SW 1271 (cell line): ENCODE measurements around the gene AP4S1.
"Not testable (repeated sequence)": the region's sequence is repeated elsewhere in the genome, so short reads cannot be mapped to it uniquely, and the experiment has no call there.

Experiments used
- DNase-seq, 2 experiments: peaks; one replicate each; lab custom pipeline; 2025; lab: John Stamatoyannopoulos, UW

Gene AP4S1

DNA sequence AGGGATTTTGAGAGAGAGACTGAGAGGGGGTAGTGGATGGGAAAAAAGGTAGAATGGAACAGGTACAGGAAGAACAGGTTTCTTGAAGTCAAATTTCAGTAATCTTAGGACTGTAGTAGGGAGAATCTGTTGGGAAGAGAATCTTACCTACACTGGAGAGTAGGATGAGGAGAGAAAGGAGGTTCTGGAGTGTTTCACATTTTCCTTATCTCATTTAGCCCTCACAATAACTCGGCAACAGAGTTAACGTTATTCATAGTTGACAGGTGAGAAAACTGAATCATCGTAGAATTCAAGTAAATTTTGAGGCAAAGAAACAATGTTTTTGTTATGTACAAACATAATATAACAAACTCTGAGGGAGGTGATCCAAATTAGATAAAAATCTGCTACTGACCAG is 17.9 kb downstream of the AP4S1 start:
- no peak for DNase-seq

DNA sequence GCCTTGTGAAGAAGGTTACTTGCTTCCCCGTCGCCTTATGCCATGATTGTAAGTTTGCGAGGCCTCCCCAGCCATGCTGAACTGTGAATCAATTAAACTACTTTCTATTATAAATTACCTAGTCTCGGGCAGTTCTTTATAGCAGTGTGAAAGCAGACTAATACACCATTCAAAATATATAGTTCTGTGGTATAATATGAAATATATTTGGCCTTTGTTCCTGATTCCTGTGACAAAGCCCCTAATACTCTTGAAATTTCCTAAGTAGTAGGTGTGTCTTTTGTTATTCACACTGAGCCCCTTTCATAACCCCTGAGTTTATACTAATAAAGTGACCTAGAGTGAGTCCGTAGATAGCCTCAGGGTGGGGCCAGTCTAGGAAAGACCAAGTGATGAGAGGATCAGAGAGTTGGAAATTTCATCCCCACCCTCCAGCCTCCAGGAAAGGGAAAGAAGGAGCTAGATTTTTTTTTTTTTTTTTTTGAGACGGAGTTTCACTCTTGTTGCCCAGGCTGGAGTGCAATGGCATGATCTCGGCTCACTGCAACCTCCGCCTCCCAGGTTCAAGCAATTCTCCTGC is 20.1 kb downstream of the AP4S1 start:
- DNase-seq: no peak

DNA sequence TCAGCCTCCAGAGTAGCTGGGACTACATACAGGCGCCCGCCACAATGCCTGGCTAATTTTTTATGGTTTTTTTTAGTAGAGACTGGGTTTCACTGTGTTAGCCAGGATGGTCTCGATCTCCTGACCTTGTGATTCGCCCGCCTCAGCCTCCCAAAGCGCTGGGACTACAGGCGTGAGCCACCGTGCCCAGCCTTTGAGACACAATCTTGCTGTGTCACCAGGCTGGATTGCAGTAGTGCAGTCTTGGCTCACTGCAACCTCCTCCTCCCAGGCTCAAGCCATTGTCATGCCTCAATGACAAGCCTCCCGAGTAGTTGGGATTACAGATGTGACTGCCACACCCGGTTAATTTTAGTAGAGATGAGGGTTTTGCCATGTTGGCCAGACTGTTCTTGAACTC is 22.1 kb downstream of the AP4S1 start:
- DNase-seq: no peak

DNA sequence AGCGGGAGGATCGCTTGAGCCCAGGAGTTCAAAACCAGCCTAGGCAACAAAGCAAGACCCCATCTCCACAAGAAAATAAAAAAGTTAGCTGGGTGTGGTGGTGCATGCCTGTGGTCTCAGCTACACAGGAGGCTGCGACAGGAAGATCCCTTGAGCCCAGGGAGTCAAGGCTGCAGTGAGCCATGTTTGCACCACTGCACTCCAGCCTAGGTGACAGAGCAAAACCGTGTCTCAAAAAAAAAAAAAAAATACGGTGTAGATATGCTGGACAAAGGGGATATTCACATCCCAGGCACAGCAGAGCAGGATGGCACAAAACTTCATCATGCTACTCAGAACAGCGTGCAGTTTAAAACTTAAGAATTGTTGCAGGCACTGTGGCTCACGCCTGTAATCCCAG is 25.6 kb downstream of the AP4S1 start:
- no peak for DNase-seq

DNA sequence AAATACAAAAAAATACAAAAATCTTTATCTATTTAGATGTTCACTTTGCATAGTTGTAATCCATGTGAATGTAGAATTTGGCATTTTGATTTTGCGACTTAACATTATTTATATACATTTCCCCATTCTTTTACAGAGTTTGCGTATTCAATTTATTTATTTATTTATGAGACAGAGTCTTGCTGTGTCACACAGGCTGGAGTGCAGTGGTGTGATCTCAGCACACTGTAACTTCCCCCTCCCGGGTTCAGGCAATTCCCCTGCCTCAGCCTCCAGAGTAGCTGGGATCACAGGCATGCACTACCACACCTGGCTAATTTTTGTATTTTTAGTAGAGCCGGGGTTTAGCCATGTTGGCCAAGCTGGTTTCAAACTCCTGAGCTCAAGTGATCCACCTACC is 26.1 kb downstream of the AP4S1 start:
- no peak for DNase-seq

DNA sequence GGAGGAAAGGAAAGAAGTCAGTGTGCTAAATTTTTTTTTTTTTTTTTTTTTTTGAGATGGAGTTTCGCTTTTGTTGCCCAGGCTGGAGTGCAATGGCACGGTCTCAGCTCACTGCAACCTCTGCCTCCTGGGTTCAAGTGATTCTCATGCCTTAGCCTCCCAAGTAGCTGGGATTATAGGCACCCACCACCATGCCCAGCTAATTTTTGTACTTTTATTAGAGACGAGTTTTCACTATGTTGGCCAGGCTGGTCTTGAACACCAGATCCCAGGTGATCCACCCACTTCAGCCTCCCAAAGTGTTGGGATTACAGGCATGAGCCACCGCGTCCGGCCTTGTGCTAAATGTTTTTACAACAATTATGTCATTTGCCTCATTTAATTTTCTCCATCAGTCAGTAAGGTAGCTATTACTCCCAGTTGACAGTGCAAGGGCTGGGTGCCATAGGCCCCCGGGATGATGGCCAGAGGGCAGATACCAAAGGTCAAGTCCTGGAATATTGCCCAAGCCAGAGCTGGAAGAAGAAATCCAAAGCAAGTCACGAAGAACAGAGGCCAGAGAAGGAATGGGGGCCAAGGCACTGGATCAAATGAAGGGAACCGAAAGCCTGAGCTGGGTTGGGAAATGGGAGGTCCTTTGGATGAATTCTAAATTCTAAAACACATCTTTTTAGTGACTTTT is 27.6 kb downstream of the AP4S1 start:
- DNase-seq: not testable (repeated sequence)

DNA sequence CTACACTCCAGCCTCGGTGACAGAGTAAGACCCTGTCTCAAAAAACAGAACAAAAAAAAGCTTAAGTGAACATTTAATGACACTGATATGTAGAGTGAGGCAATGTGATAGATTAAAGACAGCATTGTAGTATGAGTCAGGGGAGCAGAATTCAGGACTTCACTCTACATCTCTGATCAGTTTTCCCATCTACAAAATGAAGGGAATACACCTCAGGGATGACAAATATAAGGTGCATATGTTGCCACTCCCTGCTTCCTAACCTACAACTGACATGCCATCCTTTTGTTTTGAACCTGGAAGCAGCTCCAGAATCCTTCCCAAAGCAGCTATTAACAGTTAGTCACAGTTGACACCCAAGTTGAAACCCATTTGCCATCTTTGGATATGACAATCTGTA is 31.6 kb downstream of the AP4S1 start:
- no peak for DNase-seq

DNA sequence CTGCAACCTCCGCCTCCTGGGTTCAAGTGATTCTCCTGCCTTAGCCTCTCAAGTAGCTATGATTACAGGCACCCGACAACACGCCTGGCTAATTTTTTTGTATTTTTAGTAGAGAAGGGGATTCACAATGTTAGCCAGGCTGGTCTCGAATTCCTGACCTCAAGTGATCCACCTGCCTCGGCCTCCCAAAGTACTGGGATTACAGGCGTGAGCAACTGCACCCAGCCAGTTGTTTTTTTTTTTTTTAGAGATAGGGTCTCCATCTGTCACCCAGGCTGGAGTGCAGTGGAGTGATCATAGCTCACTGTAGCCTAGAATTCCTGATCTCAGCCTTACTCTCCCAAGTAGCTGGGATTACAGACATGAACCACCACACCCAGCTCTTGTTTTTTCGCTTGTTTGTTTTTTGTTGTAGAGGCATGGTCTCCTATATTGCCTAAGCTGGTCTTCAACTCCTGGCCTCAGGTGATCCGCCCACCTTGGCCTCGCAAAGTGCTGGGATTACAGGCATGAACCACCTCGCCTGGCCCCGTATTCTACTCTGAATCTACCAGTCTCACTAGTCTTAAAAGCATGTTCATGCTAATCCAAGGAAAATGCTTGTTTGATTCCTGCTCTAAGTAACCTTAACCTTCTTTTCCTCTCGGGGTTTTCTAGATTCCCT is 32.4 kb downstream of the AP4S1 start:
- DNase-seq: no peak

DNA sequence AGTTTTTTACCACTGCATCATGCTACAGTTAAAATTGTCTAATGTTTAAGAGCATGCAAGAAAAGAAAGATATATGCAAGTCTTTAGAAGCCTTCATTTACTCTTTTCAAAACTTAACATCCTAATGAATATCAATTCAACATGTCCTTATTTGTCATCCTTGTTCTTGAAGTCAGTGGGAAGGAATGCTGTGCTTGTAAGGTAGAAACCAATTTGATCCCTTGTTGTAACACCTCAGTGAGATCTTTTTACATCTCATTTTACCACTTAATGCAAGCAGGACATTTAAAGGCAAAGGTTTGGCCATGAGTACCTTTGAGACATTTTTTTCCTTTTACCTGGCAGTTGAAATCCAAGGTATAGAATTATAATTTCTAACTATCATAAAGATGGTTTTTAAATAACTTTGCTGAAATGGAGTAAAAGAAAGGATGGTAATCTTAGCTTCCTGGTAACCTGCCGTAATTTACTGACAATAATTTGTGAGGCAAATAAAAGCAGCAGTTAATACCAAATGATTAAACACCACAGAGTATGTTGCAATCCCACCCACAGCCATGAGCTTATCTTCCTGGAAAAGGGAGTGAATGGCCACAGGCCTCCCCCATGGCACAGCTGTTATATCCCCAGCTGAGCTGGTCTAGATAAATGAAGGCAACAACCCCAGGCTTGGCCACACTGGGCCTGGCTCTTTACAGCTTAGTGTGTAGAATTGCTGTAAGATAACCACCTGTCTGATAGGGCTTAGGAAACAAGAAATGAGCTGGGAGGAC is 33.9 kb downstream of the AP4S1 start:
- DNase-seq: no peak

DNA sequence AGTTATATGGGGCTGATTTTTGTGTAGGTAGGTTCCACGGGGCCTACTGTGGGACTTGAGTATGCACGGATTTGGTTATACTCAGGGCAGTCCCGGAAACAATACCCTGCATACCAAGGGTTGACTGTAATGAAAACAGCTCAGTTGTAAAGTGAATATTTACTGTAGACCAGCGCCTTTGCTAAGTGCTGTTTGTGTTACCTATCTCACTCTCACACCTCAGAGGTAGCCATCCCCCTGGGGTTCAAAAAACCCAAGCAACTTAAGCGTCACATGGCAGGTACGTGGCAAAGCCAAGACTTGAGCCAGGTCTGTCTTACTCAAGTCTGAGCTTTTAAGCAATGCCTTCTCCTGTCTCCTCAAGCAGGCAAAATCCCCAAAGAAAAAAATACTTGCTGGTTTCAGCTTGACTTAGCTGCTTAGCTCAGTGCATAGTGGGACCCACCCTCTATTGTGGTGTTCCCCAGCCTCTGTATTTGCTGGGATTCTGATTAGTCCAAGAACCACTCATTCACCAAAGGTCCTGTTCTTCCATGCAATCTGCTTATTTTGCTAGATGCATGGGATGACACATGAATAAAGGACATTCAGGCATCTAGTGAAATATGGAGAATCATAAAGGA is 34.9 kb downstream of the AP4S1 start:
- DNase-seq: no peak

DNA sequence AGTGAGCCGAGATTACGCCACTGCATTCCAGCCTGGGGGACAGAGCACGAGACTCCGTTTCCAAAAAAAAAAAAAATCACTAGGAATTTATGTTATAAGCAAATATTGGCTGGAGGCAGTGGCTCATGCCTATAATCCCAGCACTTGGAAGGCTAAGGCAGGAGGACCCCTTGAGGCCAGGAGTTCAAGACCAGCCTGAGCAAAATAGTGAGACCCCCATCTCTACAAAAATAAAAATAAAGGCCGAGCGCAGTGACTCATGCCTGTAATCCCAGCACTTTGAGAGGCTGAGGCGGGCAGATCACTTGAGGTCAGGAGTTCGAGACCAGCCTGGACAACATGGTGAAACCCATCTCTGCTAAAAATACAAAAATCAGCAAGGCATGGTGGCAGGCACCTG is 37.5 kb downstream of the AP4S1 start:
- DNase-seq: not testable (repeated sequence)

DNA sequence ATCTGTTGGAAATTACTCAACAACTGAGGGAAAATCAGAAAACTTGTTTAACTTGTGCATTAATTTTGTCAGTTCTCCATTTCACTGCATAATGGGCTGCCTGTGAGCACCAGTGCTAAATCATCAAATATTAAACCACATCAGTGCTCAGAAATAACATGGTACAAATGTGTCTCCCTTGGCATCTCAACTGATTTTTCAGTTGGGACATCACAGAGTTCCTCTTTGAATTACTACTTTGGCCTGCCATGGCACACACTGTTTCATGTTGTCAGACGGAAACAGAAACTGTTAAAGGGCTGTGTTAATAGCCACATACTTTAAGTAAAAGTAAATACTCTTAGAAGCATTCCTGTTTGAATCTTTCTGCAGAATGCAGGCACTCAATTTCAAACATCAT is 42.8 kb downstream of the AP4S1 start:
- DNase-seq: no peak

DNA sequence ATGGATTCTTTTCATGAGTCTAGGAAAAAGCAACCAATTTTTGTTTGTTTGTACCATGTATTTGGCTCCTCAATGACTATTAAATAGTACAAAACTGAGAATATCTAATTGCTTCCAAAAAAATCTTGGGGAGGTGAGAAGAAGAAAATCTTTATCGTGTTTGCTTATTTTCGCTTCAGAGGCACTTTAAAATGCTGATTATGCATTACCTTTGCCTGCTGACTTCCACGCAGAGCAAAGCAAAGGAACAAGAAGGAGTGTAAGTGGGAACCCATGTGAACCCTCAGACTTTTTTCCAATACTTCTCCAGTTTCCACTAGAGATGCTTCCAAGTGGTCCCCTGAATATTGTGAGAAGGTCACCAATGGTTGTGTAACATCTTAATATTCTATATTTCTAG is 43.9 kb downstream of the AP4S1 start:
- DNase-seq: no peak

DNA sequence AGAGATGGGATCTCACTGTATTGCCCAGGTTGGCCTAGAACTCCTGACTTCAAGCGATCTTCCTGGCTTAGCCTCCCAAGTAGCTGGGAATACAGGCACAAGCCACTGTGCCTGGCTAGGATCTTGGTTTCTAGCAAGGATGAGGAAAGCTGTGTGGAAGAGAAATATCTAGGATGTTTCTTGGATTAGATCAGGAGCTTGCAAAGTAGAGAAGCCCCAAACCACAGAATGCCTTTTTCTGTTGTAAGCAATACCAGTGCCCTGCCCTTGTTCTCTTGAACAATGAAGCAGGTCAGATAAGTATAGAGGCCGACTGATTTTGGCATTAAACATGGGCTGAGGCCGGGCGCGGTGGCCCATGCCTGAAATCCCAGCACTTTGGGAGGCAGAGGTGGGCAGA is 45.0 kb downstream of the AP4S1 start:
- peak; percentile 51 to 68 for DNase-seq

DNA sequence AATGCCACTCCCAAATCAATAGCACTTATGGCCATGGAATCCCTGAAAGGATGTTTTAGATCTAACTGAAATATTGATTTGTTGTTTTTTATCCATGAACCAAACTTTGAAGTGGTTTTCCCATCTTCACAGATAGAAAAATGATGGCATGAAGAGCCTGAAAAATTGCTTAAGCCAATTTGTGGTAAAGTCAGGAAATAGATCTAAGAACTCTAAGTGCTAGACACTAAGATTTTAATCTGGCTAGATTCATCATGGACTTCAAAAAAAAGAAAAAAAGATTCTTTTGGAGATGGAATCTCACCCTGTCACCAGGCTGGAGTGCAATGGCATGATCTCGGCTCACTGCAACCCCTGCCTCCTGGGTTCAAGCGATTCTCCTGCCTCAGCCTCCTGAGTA is 45.7 kb downstream of the AP4S1 start:
- DNase-seq: no peak

DNA sequence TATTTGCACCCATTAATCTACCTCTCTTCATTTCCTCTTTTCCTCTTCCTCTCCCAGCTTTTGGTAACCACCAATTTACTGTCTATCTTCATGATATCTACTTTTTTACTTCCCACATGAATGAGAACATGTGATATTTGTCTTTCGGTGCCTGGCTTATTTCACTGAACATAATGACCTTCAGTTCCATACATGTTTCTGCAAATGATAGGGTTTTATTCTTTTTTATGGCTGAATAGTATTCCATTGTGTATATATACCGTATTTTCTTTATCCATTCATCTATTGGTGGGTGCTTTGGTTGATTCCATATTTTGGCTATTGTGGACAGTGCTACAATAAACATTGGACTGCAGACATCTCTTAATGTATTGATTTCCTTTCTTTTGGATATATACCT is 49.7 kb downstream of the AP4S1 start:
- DNase-seq: no peak

DNA sequence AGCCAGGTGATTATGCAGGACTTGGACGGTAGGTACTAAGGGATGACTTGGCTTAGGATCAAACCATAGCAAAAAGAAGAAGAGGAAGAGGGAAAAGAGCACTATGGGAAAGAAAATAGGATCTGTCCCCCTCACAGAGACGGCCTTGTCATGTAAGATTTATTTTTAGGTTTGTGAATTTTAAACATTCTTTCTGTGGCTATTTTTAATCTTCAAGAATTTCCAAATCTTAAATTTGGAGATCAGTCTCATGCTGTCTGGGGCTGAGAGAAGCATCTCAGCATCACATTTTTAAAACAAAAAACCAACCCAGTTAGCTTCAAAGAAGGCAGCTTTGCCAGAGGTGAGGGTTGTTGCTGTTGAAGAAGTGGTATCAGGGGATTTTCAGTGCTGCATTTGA is 53.3 kb downstream of the AP4S1 start:
- no peak for DNase-seq

DNA sequence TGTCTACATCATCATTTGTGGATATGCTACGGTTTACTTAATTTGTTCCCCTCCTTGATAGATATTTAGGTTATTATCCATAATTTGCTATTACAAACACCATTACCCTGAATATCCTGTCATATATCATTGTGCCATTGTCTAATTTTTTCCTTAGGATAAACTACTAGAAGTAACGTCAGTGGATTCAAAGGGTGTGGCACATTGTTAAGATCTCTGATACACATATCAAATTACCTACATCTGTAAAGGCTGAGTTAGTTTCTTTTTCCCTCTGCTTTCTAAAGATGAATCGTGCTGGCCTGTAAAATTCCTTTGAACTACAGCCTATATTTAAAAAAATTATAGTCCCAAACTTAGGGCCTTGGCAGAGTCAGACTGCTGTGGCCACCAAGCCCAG is 54.6 kb downstream of the AP4S1 start:
- DNase-seq: no peak

DNA sequence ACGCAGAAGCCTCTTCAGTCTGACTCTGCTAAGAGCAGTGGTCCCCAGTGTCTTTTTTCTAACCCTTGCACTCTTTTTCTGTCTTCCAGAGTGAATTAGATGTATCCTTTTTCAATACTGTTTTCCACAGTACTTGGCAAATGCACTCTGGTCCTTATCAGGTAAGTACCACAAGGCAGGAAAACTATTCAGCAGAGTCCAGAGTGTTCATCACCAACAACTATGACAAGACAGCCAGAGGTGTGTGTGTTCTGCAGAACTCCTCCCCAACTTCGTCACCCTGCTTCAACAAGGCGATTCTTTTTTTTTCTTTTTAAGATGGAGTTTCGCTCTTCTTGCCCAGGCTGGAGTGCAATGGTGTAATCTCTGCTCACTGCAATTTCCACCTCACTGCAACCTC is 55.0 kb downstream of the AP4S1 start:
- DNase-seq: no peak

DNA sequence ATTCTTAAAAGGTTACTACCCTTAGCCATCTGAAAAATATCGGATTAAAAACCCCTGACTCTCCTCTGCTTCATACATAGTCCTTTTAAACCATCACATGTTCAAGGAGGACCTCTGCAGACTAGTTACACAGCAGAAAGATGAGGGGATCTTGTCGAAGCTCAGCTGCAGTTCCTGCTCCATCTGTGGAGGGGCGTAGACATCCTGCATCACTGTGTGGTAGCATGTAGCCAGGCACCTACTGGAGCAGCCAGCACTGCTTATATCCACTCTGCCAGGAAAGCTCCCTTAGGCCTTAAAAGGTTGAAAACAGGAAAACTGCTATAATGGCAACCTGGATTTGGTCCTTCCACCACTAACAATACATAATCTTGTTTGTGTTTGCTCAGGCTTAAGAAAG is 58.3 kb downstream of the AP4S1 start:
- DNase-seq: no peak

DNA sequence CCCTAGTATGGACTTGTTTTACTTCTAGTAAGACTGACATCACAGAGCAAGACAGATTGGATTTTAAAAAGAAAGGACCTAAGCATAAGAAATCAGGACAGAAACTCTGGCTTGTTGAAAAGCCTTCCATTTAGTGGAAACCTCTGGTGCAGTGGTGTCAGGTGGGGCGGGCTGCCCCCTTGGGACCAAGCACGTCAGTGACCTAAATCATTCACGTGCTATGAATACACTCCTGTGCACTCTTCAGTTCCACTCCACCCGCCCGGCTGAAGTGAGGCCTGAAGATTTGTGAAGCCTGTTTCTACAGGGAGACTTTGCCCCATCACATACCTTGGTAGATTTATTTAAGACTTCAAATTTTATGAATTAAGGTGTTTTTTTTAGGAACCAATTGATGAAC is 58.9 kb downstream of the AP4S1 start:
- no peak for DNase-seq

DNA sequence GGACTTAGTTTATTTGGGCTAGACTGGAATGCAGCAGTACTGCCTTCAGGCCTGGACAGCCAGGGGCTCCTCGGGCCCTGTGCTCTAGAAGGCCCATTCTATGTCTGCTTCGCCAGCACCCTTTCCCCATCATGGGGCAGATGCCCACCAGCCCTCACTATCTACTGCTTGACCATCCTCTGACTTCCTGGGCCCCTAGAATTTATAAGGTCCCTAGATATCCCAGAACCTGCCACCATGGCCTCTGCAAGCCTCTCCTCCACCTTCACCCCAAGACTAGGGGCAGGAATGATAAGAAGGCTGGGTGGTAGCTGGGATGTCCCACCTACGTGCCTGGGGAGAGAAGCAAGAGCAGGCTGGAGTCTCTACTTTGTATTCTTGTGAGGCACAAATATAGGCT is 59.6 kb downstream of the AP4S1 start:
- no peak for DNase-seq

DNA sequence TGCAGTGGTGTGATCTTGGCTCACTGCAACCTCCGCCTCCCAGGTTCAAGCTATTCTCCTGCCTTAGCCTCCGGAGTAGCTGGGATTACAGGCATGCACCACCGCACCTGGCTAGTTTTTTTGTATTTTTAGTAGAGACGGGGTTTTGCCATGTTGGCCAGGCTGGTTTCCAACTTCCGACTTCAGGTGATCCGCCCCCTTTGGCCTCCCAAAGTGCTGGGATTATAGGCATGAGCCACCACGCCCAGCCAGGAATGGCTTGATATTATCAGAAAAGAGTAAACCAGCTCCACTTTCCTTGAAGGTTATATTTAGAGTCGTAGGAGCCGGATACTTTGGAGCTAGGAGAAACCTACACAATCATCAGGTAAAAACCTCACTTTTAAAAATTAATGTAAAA is 61.0 kb downstream of the AP4S1 start:
- not testable (repeated sequence) for DNase-seq
